Spleen (tissue), 7 donors: ENCODE measurements around the gene MOB3B.

Source experiments
- CTCF ChIP-seq, 11 experiments: fragments of 200-600 bp in 7 of 11; fragments of 450-650 bp in 4 of 11; sonication (generic) in 4 of 11; IDR thresholded peaks in 8 of 11; conservative IDR thresholded peaks in 3 of 11; 1 replicate in 7 of 11; 2 replicates in 4 of 11; pipeline versions ENCODE4 v1.4.0 to v1.8.0; 2016 to 2021; ENCODE audit warnings: antibody characterized with exemption in 11 of 11, inconsistent platforms in 4 of 11, mild to moderate bottlenecking in 1 of 11
- POLR2A ChIP-seq, 3 donors: fragments of 450-650 bp; IDR thresholded peaks; one replicate each; pipeline ENCODE4 v1.5.1; 2017; ENCODE audit warnings: antibody characterized with exemption in 3 of 3, mild to moderate bottlenecking in 1 of 3
- POLR2AphosphoS5 ChIP-seq, 3 donors: sonication (generic); formaldehyde crosslinking; IDR thresholded peaks; one replicate each; pipeline ENCODE4 v1.5.1; 2017; ENCODE audit warnings: antibody characterized with exemption in 3 of 3
- donor health status: DM: no; HTN: no; CAD: no; lungs with moderate emphysema.
- donor health status: DM: no; HTN: no; CAD: no.
- donor health status: DM: no; HTN: no; CAD: no.

- TF ChIP-seq CTCF (IDR thresholded peaks at IDR 0.05 in 8 of 11, conservative IDR thresholded peaks at IDR 0.05 in 3 of 11) (no peak), POLR2A (IDR thresholded peaks at IDR 0.05) (no peak), POLR2AphosphoS5 (IDR thresholded peaks at IDR 0.05) (no peak)
These were observed 176.5 kb downstream of the MOB3B start for GRCh38 chr9:27353166-27353473.
